OCI-LY1 (cell line): Measurements from ENCODE around the gene USP2.

Experiments
- H2AFZ ChIP-seq: fragments of 200-600 bp; sonication (generic), shearing (Covaris generic); 2 replicates; pipeline ENCODE4 v1.6.0; 2014; ENCODE audit warnings: antibody characterized with exemption, mild to moderate bottlenecking, low read length
- H3F3A ChIP-seq: fragments of 200-600 bp; sonication (generic), shearing (Covaris generic); 2 replicates; pipeline ENCODE4 v1.6.0; 2014; ENCODE audit warnings: mild to moderate bottlenecking, antibody characterized with exemption, low read length, moderate library complexity; ENCODE audit not compliant: insufficient read depth
- H3K27ac ChIP-seq: fragments of 200-600 bp; sonication (generic); 2 replicates; pipeline ENCODE4 v1.5.1; 2014; ENCODE audit warnings: low read length, mixed run types, mild to moderate bottlenecking, low read depth; ENCODE audit not compliant: poor library complexity, severe bottlenecking
- H3K27me3 ChIP-seq: fragments of 200-600 bp; sonication (generic); 2 replicates; pipeline ENCODE4 v1.6.0; 2014; ENCODE audit warnings: antibody characterized with exemption, mild to moderate bottlenecking, low read length, moderate library complexity; ENCODE audit not compliant: insufficient read depth
- H3K36me3 ChIP-seq: fragments of 200-600 bp; sonication (generic); 2 replicates; pipeline ENCODE4 v1.6.1; 2014; ENCODE audit warnings: mild to moderate bottlenecking, antibody characterized with exemption, low read length, moderate library complexity, mixed read lengths; ENCODE audit not compliant: insufficient read depth
- H3K4me1 ChIP-seq: fragments of 200-600 bp; sonication (generic); 2 replicates; pipeline ENCODE4 v1.5.1; 2014; ENCODE audit warnings: mild to moderate bottlenecking, low read length, moderate library complexity; ENCODE audit not compliant: insufficient read depth, severe bottlenecking
- H3K4me2 ChIP-seq: fragments of 200-600 bp; sonication (generic), shearing (Covaris generic); 2 replicates; pipeline ENCODE4 v1.6.1; 2014; ENCODE audit warnings: low read length
- H3K4me3 ChIP-seq: fragments of 200-600 bp; sonication (generic); 2 replicates; pipeline ENCODE4 v1.5.1; 2014; ENCODE audit warnings: low read length, low read depth, mild to moderate bottlenecking, mixed read lengths; ENCODE audit not compliant: poor library complexity, severe bottlenecking
- H3K79me2 ChIP-seq: fragments of 200-600 bp; shearing (Covaris generic); 2 replicates; pipeline ENCODE4 v1.6.1; 2016; ENCODE audit warnings: mixed run types, low read length, mixed read lengths; ENCODE audit not compliant: insufficient read depth
- H3K9ac ChIP-seq: fragments of 200-600 bp; sonication (generic), shearing (Covaris generic); 2 replicates; pipeline ENCODE4 v1.6.1; 2014; ENCODE audit warnings: mild to moderate bottlenecking, low read length, mixed read lengths
- H3K9me2 ChIP-seq: fragments of 200-600 bp; sonication (generic), shearing (Covaris generic); 2 replicates; pipeline ENCODE4 v1.6.1; 2014; ENCODE audit warnings: low read depth, mild to moderate bottlenecking, low read length, mixed read lengths
- H3K9me3 ChIP-seq: fragments of 200-600 bp; shearing (Covaris generic); 2 replicates; pipeline ENCODE4 v1.6.1; 2014; ENCODE audit warnings: low read length, mixed read lengths
- H4K20me1 ChIP-seq: fragments of 200-600 bp; sonication (generic), shearing (Covaris generic); 2 replicates; pipeline ENCODE4 v1.6.0; 2016; ENCODE audit warnings: mild to moderate bottlenecking, low read length; ENCODE audit not compliant: insufficient read depth
- CTCF ChIP-seq: fragments of 200-600 bp; sonication (generic), shearing (Covaris generic); IDR thresholded peaks from 2 replicates; pipeline ENCODE4 v1.5.1; 2017; ENCODE audit warnings: mild to moderate bottlenecking, antibody characterized with exemption, low read length, moderate library complexity, mixed read lengths
- EZH2 ChIP-seq: fragments of 200-600 bp; sonication (generic), shearing (Covaris generic); IDR thresholded peaks from 2 replicates; pipeline ENCODE4 v1.8.0; 2017; ENCODE audit warnings: borderline replicate concordance, mixed run types, mild to moderate bottlenecking, antibody characterized with exemption, low read length, moderate library complexity, mixed read lengths

The USP2 gene

GRCh38 chr11:119347242-119347641, 34.2 kb downstream of the USP2 start:
- Histone ChIP-seq H3K79me2 (no peaks in the 10 kb centered on the region), H3K4me1 (no peaks in the 10 kb centered on the region), H3K4me3 (no peak overlapping the region), H3K9me2 (no peaks in the 10 kb centered on the region), H3K9ac (no peak overlapping the region), H3K9me3 (no peaks in the 10 kb centered on the region), H3K27ac (no peak overlapping the region), H3K36me3 (no peaks in the 10 kb centered on the region), H2AFZ (no peak overlapping the region), H3F3A (no peaks in the 10 kb centered on the region), H4K20me1 (no peaks in the 10 kb centered on the region), H3K27me3 (no peaks in the 10 kb centered on the region), H3K4me2 (no peak overlapping the region)
- no peak for TF ChIP-seq CTCF
- no peak for TF ChIP-seq EZH2

GRCh38 chr11:119346605-119347004, 34.9 kb downstream of the USP2 start, which contains the start of gene MFRP:
TSS of gene MFRP (minus strand) at chr11:119346705. CDS start at chr11:119346513, 192 bp downstream.
- Histone ChIP-seq H3F3A (no peaks in the 10 kb centered on the region), H3K4me2 (no peak within 1 kb of the TSS), H2AFZ (no peak within 1 kb of the TSS), H3K27me3 (no peaks in the 10 kb centered on the region; the same call in 1 of the 2 replicates), H3K36me3 (no peaks in the 10 kb centered on the region), H3K4me3 (no peak within 1 kb of the TSS), H4K20me1 (no peaks in the 10 kb centered on the region), H3K9me2 (no peaks in the 10 kb centered on the region), H3K27ac (no peak within 1 kb of the TSS), H3K4me1 (no peaks in the 10 kb centered on the region), H3K9me3 (no peaks in the 10 kb centered on the region), H3K9ac (no peak within 1 kb of the TSS), H3K79me2 (no peaks in the 10 kb centered on the region)
- TF ChIP-seq CTCF, result no peak
- no peak for TF ChIP-seq EZH2

- Histone ChIP-seq H3K4me1 (no peaks in the 10 kb centered on the region), H3K27me3 (no peaks in the 10 kb centered on the region; the same call in 1 of the 2 replicates), H3K36me3 (no peaks in the 10 kb centered on the region), H3K4me2 (no peak overlapping the region), H3K79me2 (no peaks in the 10 kb centered on the region), H3K9me3 (no peaks in the 10 kb centered on the region), H3K27ac (no peak overlapping the region), H3K9ac (no peak overlapping the region), H3K9me2 (no peaks in the 10 kb centered on the region), H3F3A (no peaks in the 10 kb centered on the region), H2AFZ (no peak overlapping the region), H3K4me3 (no peak overlapping the region), H4K20me1 (no peaks in the 10 kb centered on the region)
- TF ChIP-seq EZH2 (no peak), CTCF (no peak)
Measured at GRCh38 chr11:119345685-119346084, 35.8 kb downstream of the USP2 start.
